H1 (cell line): ENCODE measurements around the gene DHRS7B. TPM values are rescaled to one million over a fixed set of nuclear protein-coding genes. Genes with fewer than 3 reads are reported as not detected.

Source experiments
- BCL11A ChIP-seq, 2 experiments: IDR thresholded peaks; one replicate each; pipeline ENCODE4 v1.6.1; 2011; ENCODE audit warnings: low read depth in 2 of 2, low read length in 2 of 2, mild to moderate bottlenecking in 2 of 2
- CHD1 ChIP-seq: IDR thresholded peaks from 2 replicates; pipeline ENCODE4 v1.6.1; 2012; ENCODE audit warnings: low read depth, low read length, improper control_type of control experiment
- CTBP2 ChIP-seq: IDR thresholded peaks from 2 replicates; pipeline ENCODE4 v1.7.0; 2011; ENCODE audit warnings: borderline replicate concordance, mild to moderate bottlenecking, moderate library complexity, mixed read lengths, low read length; ENCODE audit not compliant: insufficient read depth, insufficient read length
- JUND ChIP-seq: IDR thresholded peaks from 2 replicates; pipeline ENCODE4 v1.6.1; 2011; ENCODE audit warnings: mild to moderate bottlenecking, improper control_type of control experiment, low read length
- NANOG ChIP-seq: IDR thresholded peaks from 2 replicates; pipeline ENCODE4 v1.6.1; 2011; ENCODE audit warnings: low read length, low read depth, mild to moderate bottlenecking, inconsistent platforms; ENCODE audit not compliant: insufficient read depth, poor library complexity, severe bottlenecking
- RFX5 ChIP-seq: IDR thresholded peaks from 2 replicates; pipeline ENCODE4 v1.6.1; 2011; ENCODE audit warnings: low read depth, low read length, improper control_type of control experiment, borderline replicate concordance
- TCF12 ChIP-seq: IDR thresholded peaks from 2 replicates; pipeline ENCODE4 v1.6.1; 2011; ENCODE audit warnings: low read depth, mild to moderate bottlenecking, low read length
- ZNF274 ChIP-seq: IDR thresholded peaks from 2 replicates; pipeline ENCODE4 v1.7.0; 2012; ENCODE audit warnings: low read length, borderline replicate concordance; ENCODE audit errors: extremely low read depth
- polyA plus RNA-seq, 7 experiments: library from polyadenylated mRNA; depleted of rRNA in 3 of 7; stranded (reverse) in 5 of 7; unstranded in 2 of 7; fragments of >200 nt in 5 of 7; fragments of 200-250 nt in 2 of 7; gene quantifications; 1 replicate in 5 of 7; 2 replicates in 1 of 7; 4 replicates in 1 of 7; pipeline versions ENCODE4 v1.2.1 to v1.2.3, GENCODE V29; 2011 to 2013; ENCODE audit warnings: missing spikeins in 2 of 7, mixed read lengths in 2 of 7
- total RNA-seq: library from RNA; stranded (reverse); fragmentation: NEBNext Ultra II Directional; extraction: Animal tissue kit (Norgen Biotek cat#: 25700); gene quantifications from 2 replicates; pipeline ENCODE4 v1.2.1, GENCODE V29; 2021
- TF ChIP-seq, protein P1 (sequence below): fragments of 300-600 bp; sonication (generic); IDR thresholded peaks from 2 replicates; pipeline ENCODE4 v1.7.1; 2012; ENCODE audit warnings: low read length, moderate library complexity, mild to moderate bottlenecking, inconsistent platforms; ENCODE audit not compliant: insufficient replicate concordance
- TF ChIP-seq, protein P2 (sequence below): IDR thresholded peaks from 2 replicates; pipeline ENCODE4 v1.6.1; 2011; ENCODE audit warnings: low read depth, mild to moderate bottlenecking, low read length; ENCODE audit not compliant: insufficient read depth

The DHRS7B gene
- total and polyA plus RNA-seq, 2 of the 8 experiments (the other 6 are each of a cell fraction or from before 2014, with no cell fraction given) = 11.0 to 27.9 TPM

DNA sequence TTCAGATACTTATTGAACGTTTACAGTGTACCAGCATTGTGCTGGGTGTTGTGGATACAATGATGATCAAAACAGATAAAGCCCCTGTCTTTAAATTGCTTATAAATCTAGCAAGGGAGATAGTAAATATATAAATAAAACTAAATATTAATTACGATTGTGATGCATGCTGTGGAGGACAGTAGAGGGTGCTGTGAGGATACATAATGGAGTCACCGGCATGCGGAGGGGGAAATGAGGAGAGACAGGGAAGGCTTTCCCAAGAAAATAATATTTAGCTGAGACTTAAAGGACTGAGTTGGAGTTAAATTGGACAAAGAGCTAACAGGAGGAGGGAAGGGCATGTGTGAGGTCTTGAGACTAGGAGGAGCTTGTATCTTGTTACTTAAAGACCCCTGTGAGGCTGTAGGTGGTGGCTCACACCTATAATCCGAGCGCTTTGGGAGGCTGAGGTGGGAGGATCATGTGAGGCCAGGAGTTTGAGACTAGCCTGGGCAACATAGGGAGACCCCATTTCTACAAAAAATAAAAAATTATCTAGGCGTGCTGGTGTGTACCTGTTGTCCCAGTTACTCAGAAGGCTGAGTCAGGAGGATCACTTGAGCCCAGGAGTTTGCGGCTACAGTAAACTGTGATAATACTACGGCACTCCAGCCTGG lies 2.4 kb downstream of the DHRS7B start (continued):
- TF ChIP-seq, protein P1, sequence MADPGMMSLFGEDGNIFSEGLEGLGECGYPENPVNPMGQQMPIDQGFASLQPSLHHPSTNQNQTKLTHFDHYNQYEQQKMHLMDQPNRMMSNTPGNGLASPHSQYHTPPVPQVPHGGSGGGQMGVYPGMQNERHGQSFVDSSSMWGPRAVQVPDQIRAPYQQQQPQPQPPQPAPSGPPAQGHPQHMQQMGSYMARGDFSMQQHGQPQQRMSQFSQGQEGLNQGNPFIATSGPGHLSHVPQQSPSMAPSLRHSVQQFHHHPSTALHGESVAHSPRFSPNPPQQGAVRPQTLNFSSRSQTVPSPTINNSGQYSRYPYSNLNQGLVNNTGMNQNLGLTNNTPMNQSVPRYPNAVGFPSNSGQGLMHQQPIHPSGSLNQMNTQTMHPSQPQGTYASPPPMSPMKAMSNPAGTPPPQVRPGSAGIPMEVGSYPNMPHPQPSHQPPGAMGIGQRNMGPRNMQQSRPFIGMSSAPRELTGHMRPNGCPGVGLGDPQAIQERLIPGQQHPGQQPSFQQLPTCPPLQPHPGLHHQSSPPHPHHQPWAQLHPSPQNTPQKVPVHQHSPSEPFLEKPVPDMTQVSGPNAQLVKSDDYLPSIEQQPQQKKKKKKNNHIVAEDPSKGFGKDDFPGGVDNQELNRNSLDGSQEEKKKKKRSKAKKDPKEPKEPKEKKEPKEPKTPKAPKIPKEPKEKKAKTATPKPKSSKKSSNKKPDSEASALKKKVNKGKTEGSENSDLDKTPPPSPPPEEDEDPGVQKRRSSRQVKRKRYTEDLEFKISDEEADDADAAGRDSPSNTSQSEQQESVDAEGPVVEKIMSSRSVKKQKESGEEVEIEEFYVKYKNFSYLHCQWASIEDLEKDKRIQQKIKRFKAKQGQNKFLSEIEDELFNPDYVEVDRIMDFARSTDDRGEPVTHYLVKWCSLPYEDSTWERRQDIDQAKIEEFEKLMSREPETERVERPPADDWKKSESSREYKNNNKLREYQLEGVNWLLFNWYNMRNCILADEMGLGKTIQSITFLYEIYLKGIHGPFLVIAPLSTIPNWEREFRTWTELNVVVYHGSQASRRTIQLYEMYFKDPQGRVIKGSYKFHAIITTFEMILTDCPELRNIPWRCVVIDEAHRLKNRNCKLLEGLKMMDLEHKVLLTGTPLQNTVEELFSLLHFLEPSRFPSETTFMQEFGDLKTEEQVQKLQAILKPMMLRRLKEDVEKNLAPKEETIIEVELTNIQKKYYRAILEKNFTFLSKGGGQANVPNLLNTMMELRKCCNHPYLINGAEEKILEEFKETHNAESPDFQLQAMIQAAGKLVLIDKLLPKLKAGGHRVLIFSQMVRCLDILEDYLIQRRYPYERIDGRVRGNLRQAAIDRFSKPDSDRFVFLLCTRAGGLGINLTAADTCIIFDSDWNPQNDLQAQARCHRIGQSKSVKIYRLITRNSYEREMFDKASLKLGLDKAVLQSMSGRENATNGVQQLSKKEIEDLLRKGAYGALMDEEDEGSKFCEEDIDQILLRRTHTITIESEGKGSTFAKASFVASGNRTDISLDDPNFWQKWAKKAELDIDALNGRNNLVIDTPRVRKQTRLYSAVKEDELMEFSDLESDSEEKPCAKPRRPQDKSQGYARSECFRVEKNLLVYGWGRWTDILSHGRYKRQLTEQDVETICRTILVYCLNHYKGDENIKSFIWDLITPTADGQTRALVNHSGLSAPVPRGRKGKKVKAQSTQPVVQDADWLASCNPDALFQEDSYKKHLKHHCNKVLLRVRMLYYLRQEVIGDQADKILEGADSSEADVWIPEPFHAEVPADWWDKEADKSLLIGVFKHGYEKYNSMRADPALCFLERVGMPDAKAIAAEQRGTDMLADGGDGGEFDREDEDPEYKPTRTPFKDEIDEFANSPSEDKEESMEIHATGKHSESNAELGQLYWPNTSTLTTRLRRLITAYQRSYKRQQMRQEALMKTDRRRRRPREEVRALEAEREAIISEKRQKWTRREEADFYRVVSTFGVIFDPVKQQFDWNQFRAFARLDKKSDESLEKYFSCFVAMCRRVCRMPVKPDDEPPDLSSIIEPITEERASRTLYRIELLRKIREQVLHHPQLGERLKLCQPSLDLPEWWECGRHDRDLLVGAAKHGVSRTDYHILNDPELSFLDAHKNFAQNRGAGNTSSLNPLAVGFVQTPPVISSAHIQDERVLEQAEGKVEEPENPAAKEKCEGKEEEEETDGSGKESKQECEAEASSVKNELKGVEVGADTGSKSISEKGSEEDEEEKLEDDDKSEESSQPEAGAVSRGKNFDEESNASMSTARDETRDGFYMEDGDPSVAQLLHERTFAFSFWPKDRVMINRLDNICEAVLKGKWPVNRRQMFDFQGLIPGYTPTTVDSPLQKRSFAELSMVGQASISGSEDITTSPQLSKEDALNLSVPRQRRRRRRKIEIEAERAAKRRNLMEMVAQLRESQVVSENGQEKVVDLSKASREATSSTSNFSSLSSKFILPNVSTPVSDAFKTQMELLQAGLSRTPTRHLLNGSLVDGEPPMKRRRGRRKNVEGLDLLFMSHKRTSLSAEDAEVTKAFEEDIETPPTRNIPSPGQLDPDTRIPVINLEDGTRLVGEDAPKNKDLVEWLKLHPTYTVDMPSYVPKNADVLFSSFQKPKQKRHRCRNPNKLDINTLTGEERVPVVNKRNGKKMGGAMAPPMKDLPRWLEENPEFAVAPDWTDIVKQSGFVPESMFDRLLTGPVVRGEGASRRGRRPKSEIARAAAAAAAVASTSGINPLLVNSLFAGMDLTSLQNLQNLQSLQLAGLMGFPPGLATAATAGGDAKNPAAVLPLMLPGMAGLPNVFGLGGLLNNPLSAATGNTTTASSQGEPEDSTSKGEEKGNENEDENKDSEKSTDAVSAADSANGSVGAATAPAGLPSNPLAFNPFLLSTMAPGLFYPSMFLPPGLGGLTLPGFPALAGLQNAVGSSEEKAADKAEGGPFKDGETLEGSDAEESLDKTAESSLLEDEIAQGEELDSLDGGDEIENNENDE = no peak
- TF ChIP-seq BCL11A (IDR thresholded peaks at IDR 0.05; ENCODE audit: low read depth in 2 of 2, low read length in 2 of 2) = no peak
- no peak for TF ChIP-seq CTBP2
- no peak for TF ChIP-seq CHD1
- TF ChIP-seq, protein P2, sequence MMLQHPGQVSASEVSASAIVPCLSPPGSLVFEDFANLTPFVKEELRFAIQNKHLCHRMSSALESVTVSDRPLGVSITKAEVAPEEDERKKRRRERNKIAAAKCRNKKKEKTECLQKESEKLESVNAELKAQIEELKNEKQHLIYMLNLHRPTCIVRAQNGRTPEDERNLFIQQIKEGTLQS = no peak
- no peak for TF ChIP-seq TCF12
- no peak for TF ChIP-seq NANOG
- TF ChIP-seq RFX5 = no peak
- TF ChIP-seq ZNF274 = no peak
- TF ChIP-seq JUND = no peak
